HEK293 (cell line): ENCODE measurements around the gene LHFPL2.

Experiments used
- CTCF ChIA-PET: fragments of 350-600 bp; formaldehyde crosslinking; extraction: SDS; loops from one replicate; lab custom pipeline; 2021; ENCODE audit warnings: antibody characterized with exemption; lab: Yijun Ruan, JAX
- POLR2A ChIA-PET: fragments of 300-600 bp; formaldehyde crosslinking; extraction: SDS; loops from one replicate; lab custom pipeline; 2020; ENCODE audit warnings: antibody characterized with exemption, inconsistent platforms; lab: Yijun Ruan, JAX
- H3K27ac ChIP-seq: fragments of 200-500 bp; sonication (Bioruptor generic); 2 replicates; pipeline ENCODE4 v1.5.1; 2014; ENCODE audit warnings: low read depth, low read length, control low read depth, inconsistent platforms; ENCODE audit errors: extremely low read depth
- H3K36me3 ChIP-seq, 2 experiments: fragments of 200-500 bp in 1 of 2; sonication (Bioruptor generic) in 1 of 2; 1 replicate in 1 of 2; 2 replicates in 1 of 2; pipeline ENCODE4 v1.5.1; 2014 to 2017; ENCODE audit warnings: inconsistent platforms in 2 of 2, low read length in 2 of 2; ENCODE audit not compliant: control insufficient read depth in 2 of 2, insufficient read depth in 1 of 2
- H3K4me1 ChIP-seq: fragments of 200-500 bp; sonication (Bioruptor generic); 2 replicates; pipeline ENCODE4 v1.5.1; 2014; ENCODE audit warnings: mild to moderate bottlenecking, low read length, inconsistent platforms; ENCODE audit not compliant: control insufficient read depth, insufficient read depth
- H3K4me3 ChIP-seq: 2 replicates; pipeline ENCODE4 v1.5.1; 2011; ENCODE audit warnings: low read depth, mild to moderate bottlenecking, control low read depth, low read length, moderate library complexity
- H3K9me3 ChIP-seq: fragments of 200-500 bp; sonication (Bioruptor generic); 2 replicates; pipeline ENCODE4 v1.5.1; 2014; ENCODE audit warnings: low read depth, low read length, inconsistent platforms; ENCODE audit not compliant: control insufficient read depth, insufficient read depth
- FEZF1 ChIP-seq: fragments of 450-650 bp; formaldehyde crosslinking; IDR thresholded peaks from 2 replicates; pipeline ENCODE4 v1.5.1; 2016; ENCODE audit warnings: missing biosample characterization, missing genetic modification characterization
- HOXC10 ChIP-seq: sonication (generic); formaldehyde crosslinking; IDR thresholded peaks from 2 replicates; pipeline ENCODE4 v1.8.1; 2023; ENCODE audit warnings: mild to moderate bottlenecking, missing genetic modification reagents
- OSR2 ChIP-seq: fragments of 450-650 bp; formaldehyde crosslinking; IDR thresholded peaks from 2 replicates; pipeline ENCODE4 v1.5.1; 2016; ENCODE audit warnings: missing biosample characterization, missing genetic modification characterization
- WT1 ChIP-seq: fragments of 450-650 bp; formaldehyde crosslinking; IDR thresholded peaks from 2 replicates; pipeline ENCODE4 v1.5.1; 2016; ENCODE audit warnings: missing biosample characterization, missing genetic modification characterization
- YY1 ChIP-seq: fragments of 450-650 bp; formaldehyde crosslinking; IDR thresholded peaks from 2 replicates; pipeline ENCODE4 v1.5.1; 2018; ENCODE audit warnings: missing biosample characterization, missing genetic modification characterization
- ZBTB20 ChIP-seq: fragments of 450-650 bp; formaldehyde crosslinking; IDR thresholded peaks from 2 replicates; pipeline ENCODE4 v1.5.1; 2016; ENCODE audit warnings: missing biosample characterization, missing genetic modification characterization
- ZNF157 ChIP-seq: fragments of 450-650 bp; formaldehyde crosslinking; IDR thresholded peaks from 2 replicates; pipeline ENCODE4 v1.5.1; 2016; ENCODE audit warnings: missing biosample characterization, missing genetic modification characterization
- ZNF521 ChIP-seq: fragments of 450-650 bp; formaldehyde crosslinking; IDR thresholded peaks from 2 replicates; pipeline ENCODE4 v1.5.1; 2017; ENCODE audit warnings: missing biosample characterization, mild to moderate bottlenecking, missing genetic modification characterization
- ZNF549 ChIP-seq: fragments of 450-650 bp; IDR thresholded peaks from 2 replicates; pipeline ENCODE4 v1.5.1; 2018; ENCODE audit warnings: missing biosample characterization, missing genetic modification characterization, mild to moderate bottlenecking, inconsistent platforms, moderate library complexity
- ZNF664 ChIP-seq: fragments of 450-650 bp; formaldehyde crosslinking; IDR thresholded peaks from 2 replicates; pipeline ENCODE4 v1.5.1; 2016; ENCODE audit warnings: missing biosample characterization, missing genetic modification characterization
- TF ChIP-seq, protein P1 (sequence below): fragments of 450-650 bp; formaldehyde crosslinking; IDR thresholded peaks from 2 replicates; pipeline ENCODE4 v1.5.1; 2017; ENCODE audit warnings: missing biosample characterization, missing genetic modification characterization
- TF ChIP-seq, protein P2 (sequence below): fragments of 450-650 bp; formaldehyde crosslinking; IDR thresholded peaks from 2 replicates; pipeline ENCODE4 v1.5.1; 2016; ENCODE audit warnings: missing biosample characterization, missing genetic modification characterization
- TF ChIP-seq, protein P3 (sequence below): fragments of 450-650 bp; IDR thresholded peaks from 2 replicates; pipeline ENCODE4 v1.5.1; 2018; ENCODE audit warnings: missing biosample characterization, mild to moderate bottlenecking, missing genetic modification characterization
- TF ChIP-seq, protein P4 (sequence below): fragments of 450-650 bp; formaldehyde crosslinking; IDR thresholded peaks from 2 replicates; pipeline ENCODE4 v1.5.1; 2016; ENCODE audit warnings: missing biosample characterization, missing genetic modification characterization

The LHFPL2 gene

DNA sequence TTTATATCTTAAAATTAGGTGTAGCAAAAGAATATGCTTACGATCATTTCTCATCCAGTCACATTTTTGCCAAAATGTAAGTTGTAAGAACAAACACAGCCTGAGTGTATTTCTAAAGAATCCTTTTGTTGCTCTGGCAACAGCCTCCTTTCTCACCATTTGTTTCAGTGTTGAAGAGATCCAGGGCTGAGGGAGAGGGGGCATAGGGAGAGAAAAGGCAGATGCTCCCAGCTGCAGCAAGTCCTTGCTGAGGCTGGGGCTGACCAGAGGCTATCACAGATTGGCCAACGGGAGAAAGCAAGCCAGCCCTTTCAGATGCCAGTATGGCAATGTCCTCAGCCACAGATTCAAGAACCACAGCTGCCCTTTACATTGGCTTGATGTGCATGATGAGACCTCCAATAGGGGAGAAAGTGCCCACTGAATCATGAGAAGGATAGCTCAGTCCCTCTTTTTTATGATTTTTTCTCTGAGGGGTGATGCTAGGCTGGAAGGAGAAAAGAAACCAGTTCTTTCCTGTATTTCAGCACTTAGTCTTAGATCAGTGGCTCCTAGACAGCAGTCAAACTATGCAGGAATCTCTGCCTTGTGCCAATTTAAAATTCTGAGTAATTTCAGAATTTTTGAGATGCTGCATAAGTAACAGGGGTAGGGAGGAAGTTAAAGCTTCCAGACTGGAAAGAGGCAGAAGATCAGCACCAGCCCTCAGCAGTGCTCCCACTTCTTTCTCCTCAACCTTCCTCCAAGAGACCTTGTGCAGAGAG, 142.1 kb downstream of the LHFPL2 start:
- Histone ChIP-seq H3K9me3 (no peaks in the 10 kb centered on the region), H3K36me3 (no peaks in the 10 kb centered on the region), H3K4me3 (no peak overlapping the region), H3K27ac (no peak overlapping the region; the same call in 1 of the 2 replicates), H3K4me1 (peaks cover 50% of the 10 kb centered on the region)
- ChIA-PET CTCF (interaction anchor here (1.0 to 1.1 kb wide), 2 partner anchors 29 to 39 kb away, joined by 3 to 5 read pairs; no protein-coding TSS in a partner anchor), POLR2A (no interaction called here)
- TF ChIP-seq ZBTB20 = no peak
- no peak for TF ChIP-seq FEZF1 (tag by site-specific recombination)
- TF ChIP-seq HOXC10 (CRISPR knock-in tag) = no peak
- TF ChIP-seq, protein P1, sequence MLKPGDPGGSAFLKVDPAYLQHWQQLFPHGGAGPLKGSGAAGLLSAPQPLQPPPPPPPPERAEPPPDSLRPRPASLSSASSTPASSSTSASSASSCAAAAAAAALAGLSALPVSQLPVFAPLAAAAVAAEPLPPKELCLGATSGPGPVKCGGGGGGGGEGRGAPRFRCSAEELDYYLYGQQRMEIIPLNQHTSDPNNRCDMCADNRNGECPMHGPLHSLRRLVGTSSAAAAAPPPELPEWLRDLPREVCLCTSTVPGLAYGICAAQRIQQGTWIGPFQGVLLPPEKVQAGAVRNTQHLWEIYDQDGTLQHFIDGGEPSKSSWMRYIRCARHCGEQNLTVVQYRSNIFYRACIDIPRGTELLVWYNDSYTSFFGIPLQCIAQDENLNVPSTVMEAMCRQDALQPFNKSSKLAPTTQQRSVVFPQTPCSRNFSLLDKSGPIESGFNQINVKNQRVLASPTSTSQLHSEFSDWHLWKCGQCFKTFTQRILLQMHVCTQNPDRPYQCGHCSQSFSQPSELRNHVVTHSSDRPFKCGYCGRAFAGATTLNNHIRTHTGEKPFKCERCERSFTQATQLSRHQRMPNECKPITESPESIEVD = no peak
- TF ChIP-seq, protein P2, sequence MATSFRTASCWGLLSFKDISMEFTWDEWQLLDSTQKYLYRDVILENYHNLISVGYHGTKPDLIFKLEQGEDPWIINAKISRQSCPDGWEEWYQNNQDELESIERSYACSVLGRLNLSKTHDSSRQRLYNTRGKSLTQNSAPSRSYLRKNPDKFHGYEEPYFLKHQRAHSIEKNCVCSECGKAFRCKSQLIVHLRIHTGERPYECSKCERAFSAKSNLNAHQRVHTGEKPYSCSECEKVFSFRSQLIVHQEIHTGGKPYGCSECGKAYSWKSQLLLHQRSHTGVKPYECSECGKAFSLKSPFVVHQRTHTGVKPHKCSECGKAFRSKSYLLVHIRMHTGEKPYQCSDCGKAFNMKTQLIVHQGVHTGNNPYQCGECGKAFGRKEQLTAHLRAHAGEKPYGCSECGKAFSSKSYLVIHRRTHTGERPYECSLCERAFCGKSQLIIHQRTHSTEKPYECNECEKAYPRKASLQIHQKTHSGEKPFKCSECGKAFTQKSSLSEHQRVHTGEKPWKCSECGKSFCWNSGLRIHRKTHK (tag by site-specific recombination) = no peak
- TF ChIP-seq WT1 = no peak
- no peak for TF ChIP-seq ZNF521 (tag by site-specific recombination)
- TF ChIP-seq YY1 (tag by site-specific recombination) = no peak
- TF ChIP-seq ZNF157 = no peak
- TF ChIP-seq, protein P3, sequence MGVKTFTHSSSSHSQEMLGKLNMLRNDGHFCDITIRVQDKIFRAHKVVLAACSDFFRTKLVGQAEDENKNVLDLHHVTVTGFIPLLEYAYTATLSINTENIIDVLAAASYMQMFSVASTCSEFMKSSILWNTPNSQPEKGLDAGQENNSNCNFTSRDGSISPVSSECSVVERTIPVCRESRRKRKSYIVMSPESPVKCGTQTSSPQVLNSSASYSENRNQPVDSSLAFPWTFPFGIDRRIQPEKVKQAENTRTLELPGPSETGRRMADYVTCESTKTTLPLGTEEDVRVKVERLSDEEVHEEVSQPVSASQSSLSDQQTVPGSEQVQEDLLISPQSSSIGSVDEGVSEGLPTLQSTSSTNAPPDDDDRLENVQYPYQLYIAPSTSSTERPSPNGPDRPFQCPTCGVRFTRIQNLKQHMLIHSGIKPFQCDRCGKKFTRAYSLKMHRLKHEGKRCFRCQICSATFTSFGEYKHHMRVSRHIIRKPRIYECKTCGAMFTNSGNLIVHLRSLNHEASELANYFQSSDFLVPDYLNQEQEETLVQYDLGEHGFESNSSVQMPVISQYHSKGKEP = no peak
- no peak for TF ChIP-seq ZNF549 (tag by site-specific recombination)

DNA sequence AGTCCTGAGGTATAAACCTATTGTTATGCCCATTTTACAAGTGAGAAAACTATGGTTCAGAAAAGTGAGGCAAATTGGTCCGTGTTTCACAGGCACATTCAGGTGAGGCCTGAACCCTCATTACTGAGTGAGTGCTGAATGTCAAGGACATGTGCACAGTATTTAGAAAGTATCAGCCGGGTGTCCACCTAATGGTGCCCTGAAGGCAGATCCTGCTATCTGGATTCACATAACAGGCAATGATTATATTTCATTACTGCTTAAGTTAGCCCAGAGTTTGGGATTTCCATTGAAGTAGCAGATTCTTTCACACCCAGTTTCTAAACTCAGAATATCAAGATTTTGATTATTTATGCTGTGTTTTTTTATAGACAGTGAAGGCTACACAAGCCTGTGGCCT, 142.7 kb downstream of the LHFPL2 start:
- Histone ChIP-seq H3K9me3 (no peaks in the 10 kb centered on the region), H3K4me3 (no peak overlapping the region), H3K4me1 (peaks cover 52% of the 10 kb centered on the region), H3K36me3 (no peaks in the 10 kb centered on the region), H3K27ac (no peak overlapping the region)
- TF ChIP-seq ZNF664 (tag by site-specific recombination) = peak; percentile 89
- TF ChIP-seq, protein P4, sequence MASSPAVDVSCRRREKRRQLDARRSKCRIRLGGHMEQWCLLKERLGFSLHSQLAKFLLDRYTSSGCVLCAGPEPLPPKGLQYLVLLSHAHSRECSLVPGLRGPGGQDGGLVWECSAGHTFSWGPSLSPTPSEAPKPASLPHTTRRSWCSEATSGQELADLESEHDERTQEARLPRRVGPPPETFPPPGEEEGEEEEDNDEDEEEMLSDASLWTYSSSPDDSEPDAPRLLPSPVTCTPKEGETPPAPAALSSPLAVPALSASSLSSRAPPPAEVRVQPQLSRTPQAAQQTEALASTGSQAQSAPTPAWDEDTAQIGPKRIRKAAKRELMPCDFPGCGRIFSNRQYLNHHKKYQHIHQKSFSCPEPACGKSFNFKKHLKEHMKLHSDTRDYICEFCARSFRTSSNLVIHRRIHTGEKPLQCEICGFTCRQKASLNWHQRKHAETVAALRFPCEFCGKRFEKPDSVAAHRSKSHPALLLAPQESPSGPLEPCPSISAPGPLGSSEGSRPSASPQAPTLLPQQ (tag by site-specific recombination) = no peak
- TF ChIP-seq OSR2 (tag by site-specific recombination) = peak; percentile 31; the same call in 1 of the 2 replicates
- ChIA-PET CTCF (interaction anchor here (0.7 to 1.6 kb wide), 4 partner anchors 30 to 83 kb away, joined by 3 to 6 read pairs (median 4); no protein-coding TSS in a partner anchor), POLR2A (interaction anchor here (1.0 kb wide), 1 partner anchor 211 kb away, joined by 3 read pairs; the partner anchor contains the start of gene AP3B1)
